HL-60 (cell line): Measurements from ENCODE around the gene LYSMD3.

Source experiments
- CTCF ChIP-seq: IDR thresholded peaks from one replicate; pipeline ENCODE4 v1.5.1; 2011; ENCODE audit warnings: low read length, control low read depth, inconsistent platforms; ENCODE audit not compliant: insufficient read depth
- POLR2AphosphoS5 ChIP-seq: IDR thresholded peaks from 2 replicates; pipeline ENCODE4 v1.6.1; 2012; ENCODE audit warnings: low read depth
- REST ChIP-seq: IDR thresholded peaks from 2 replicates; pipeline ENCODE4 v1.6.1; 2012; ENCODE audit warnings: low read depth; ENCODE audit not compliant: insufficient replicate concordance
- SPI1 ChIP-seq: IDR thresholded peaks from 2 replicates; pipeline ENCODE4 v1.6.1; 2012; ENCODE audit warnings: low read depth, mild to moderate bottlenecking, borderline replicate concordance

- TF ChIP-seq CTCF: no peak
- TF ChIP-seq REST: no peak
- no peak for TF ChIP-seq POLR2AphosphoS5
- TF ChIP-seq SPI1: no peak
Observed at GRCh38 chr5:90514520-90514919, 14.9 kb downstream of the LYSMD3 start.
